T-cell (primary cell): Measurements from ENCODE around the gene GEMIN7. TPM values are rescaled to one million over a fixed set of nuclear protein-coding genes. Genes with fewer than 3 reads are reported as not detected.

Experiments
- ATAC-seq, 4 experiments: fragments of 200-7000 bp in 3 of 4; fragments of 150-1000 bp in 1 of 4; cut with Tn5 transposase; replicated peaks in 1 of 4; 1 replicate in 3 of 4; 2 replicates in 1 of 4; pipeline ENCODE4 v1.10.0; 2021; ENCODE audit warnings: moderate library complexity in 3 of 4, mild to moderate bottlenecking in 2 of 4, moderate number of reproducible peaks in 1 of 4
- CTCF ChIA-PET, 2 donors: fragments of 300-600 bp; sonication (Branson Sonifier 250); formaldehyde crosslinking; loops; one replicate each; lab custom pipeline; 2022; ENCODE audit warnings: antibody characterized with exemption in 2 of 2; lab: Charles Lee
- POLR2A ChIA-PET, 2 donors: fragments of 300-600 bp; sonication (Branson Sonifier 250); formaldehyde crosslinking; loops; one replicate each; lab custom pipeline; 2022; ENCODE audit warnings: antibody characterized with exemption in 2 of 2; lab: Charles Lee
- DNase-seq, 35 experiments: peaks; one replicate each; pipeline versions ENCODE4 v3.0.0 to v3.0.0-alpha.2; 2013 to 2023
- H3K27ac ChIP-seq: one replicate; pipeline ENCODE4 v1.5.1; 2013; ENCODE audit warnings: low read length
- H3K27me3 ChIP-seq, 2 experiments: replicated peaks in 1 of 2; 1 replicate in 1 of 2; 2 replicates in 1 of 2; pipeline versions ENCODE4 v1.6.1 to v1.7.0; 2013; ENCODE audit warnings: low read length in 1 of 2, mixed read lengths in 1 of 2; ENCODE audit not compliant: control insufficient read depth in 2 of 2, insufficient read depth in 2 of 2; ENCODE audit errors: extremely low read depth in 1 of 2
- H3K36me3 ChIP-seq, 2 donors: 1 replicate in 1 of 2; 2 replicates in 1 of 2; pipeline versions ENCODE4 v1.6.1 to v1.7.0; 2013; ENCODE audit warnings: low read length in 1 of 2; ENCODE audit not compliant: control insufficient read depth in 2 of 2, insufficient read depth in 1 of 2; ENCODE audit errors: extremely low read depth in 1 of 2
- H3K4me1 ChIP-seq, 2 experiments: 1 replicate in 1 of 2; 2 replicates in 1 of 2; pipeline versions ENCODE4 v1.6.1 to v1.7.0; 2013; ENCODE audit warnings: low read length in 2 of 2, mixed read lengths in 1 of 2; ENCODE audit not compliant: insufficient read depth in 2 of 2, control insufficient read depth in 1 of 2; ENCODE audit errors: extremely low read depth in 1 of 2
- H3K4me3 ChIP-seq, 2 donors: 1 replicate in 1 of 2; 2 replicates in 1 of 2; pipeline versions ENCODE4 v1.5.1 to v1.7.0; 2013; ENCODE audit warnings: mild to moderate bottlenecking in 2 of 2, low read length in 1 of 2, moderate library complexity in 1 of 2; ENCODE audit not compliant: control insufficient read depth in 1 of 2; ENCODE audit errors: extremely low read depth in 1 of 2
- H3K9me3 ChIP-seq: 2 replicates; pipeline ENCODE4 v1.7.0; 2013
- H3K27ac Mint-ChIP-seq, 2 donors: one replicate each; pipeline ENCODE4 v1.8.0; 2020 to 2021; ENCODE audit warnings: mild to moderate bottlenecking in 2 of 2, mixed read lengths in 2 of 2
- H3K27me3 Mint-ChIP-seq, 2 donors: one replicate each; pipeline ENCODE4 v1.8.0; 2021 to 2022; ENCODE audit warnings: mixed read lengths in 2 of 2
- H3K36me3 Mint-ChIP-seq: one replicate; pipeline ENCODE4 v1.8.0; 2021; ENCODE audit warnings: mixed read lengths
- H3K4me1 Mint-ChIP-seq, 3 donors: one replicate each; pipeline ENCODE4 v1.8.0; 2020 to 2022; ENCODE audit warnings: mixed read lengths in 3 of 3, mild to moderate bottlenecking in 1 of 3
- H3K4me3 Mint-ChIP-seq, 3 donors: one replicate each; pipeline ENCODE4 v1.8.0; 2020 to 2022; ENCODE audit warnings: mild to moderate bottlenecking in 3 of 3, mixed read lengths in 3 of 3, moderate library complexity in 3 of 3
- H3K9me3 Mint-ChIP-seq, 3 donors: one replicate each; pipeline ENCODE4 v1.8.0; 2020 to 2022; ENCODE audit warnings: mixed read lengths in 3 of 3
- WGBS: methylation state at CpG from one replicate; pipeline ENCODE4 v1.1.5; 2013; ENCODE audit warnings: missing lambda C conversion rate; ENCODE audit not compliant: insufficient coverage; 5-methylcytosine and 5-hydroxymethylcytosine counted together
- total RNA-seq, 35 experiments: library from RNA in 6 of 35; stranded (reverse) in 6 of 35; fragments of 120-200 nt in 1 of 35; gene quantifications; one replicate each; pipeline versions ENCODE4 v1.2.1 to v1.2.4 and lab custom pipeline; 2013 to 2026

Gene GEMIN7
- total RNA-seq, 5 donors from 2014 or later (not counting 1 experiment from before 2014, with no cell fraction given) = 4.0 to 23.1 (median 22.7) TPM

DNA sequence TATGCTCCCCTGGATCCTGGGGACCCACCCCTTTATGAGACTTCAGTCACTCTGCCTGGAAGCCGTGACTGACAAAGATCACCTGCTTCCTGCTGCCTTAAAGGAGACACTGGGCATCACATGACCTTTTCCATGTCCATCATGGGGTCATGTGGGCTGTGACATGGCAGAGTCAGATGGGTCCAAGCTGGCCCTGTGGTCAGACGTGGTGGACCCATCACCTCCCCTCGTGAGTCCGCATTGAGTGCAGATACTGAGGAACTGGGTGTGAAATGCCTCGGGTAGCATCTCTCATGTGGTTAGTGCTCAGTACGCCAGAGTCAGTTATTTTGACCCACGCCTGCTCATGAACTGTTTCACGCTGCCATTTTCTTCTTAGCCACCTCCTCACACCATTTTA, 54.6 kb downstream of the GEMIN7 start:
- 88% methylated on average over 1 of the region's 8 CpGs for WGBS
- H3K36me3 Mint-ChIP-seq = no peaks in the 10 kb centered on the region
- Histone ChIP-seq H3K36me3 (peaks cover 5% of the 10 kb centered on the region in 2 donors), H3K27me3 (no peaks in the 10 kb centered on the region), H3K4me1 (peaks cover 0 to 6% of the 10 kb centered on the region in 2 experiments), H3K9me3 (no peaks in the 10 kb centered on the region), H3K4me3 (no peak overlapping the region), H3K27ac (no peak overlapping the region)
- H3K4me1 Mint-ChIP-seq = peaks cover 6 to 14% (median 12%) of the 10 kb centered on the region in 3 donors
- no peaks in the 10 kb centered on the region for H3K9me3 Mint-ChIP-seq
- ChIA-PET CTCF (no interaction called here), POLR2A (no interaction called here)
- H3K27me3 Mint-ChIP-seq = no peaks in the 10 kb centered on the region
- no peak for ATAC-seq
- no peak for DNase-seq
- no peak overlapping the region for H3K4me3 Mint-ChIP-seq
- H3K27ac Mint-ChIP-seq = no peak overlapping the region

DNA sequence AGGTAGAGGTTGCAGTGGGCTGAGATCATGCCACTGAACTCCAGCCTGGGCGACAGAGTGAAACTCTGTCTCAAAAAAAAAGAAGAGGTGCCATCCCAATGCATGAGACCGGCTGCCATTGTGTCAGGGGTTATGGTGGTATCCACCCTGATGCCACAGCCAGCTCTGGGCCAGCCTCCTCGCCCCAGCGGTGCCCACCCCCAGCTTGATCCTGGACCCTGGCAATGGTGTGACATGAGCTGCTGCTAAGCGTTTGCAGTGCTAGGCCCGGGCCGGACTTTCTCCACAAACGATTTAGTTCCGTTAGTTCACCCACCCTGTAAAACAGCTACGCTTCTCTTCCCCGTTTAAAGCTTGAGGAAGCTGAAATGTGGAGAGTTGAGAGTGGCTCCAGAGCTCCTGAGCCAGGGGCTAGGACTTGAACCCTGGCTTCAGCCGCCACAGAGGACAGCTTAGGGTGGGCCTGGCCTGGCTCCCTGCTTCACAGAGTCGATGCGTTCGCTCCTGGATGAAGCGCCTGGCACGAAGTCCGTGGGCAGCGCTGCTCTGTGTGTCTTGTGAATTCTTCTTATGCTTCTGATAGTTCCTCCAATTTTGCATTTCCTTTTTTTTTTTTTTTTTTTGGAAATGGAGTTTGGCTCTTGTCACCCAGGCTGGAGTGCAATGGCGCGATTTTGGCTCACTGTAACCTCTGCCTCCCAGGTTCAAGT, 56.3 kb downstream of the GEMIN7 start:
- H3K9me3 ChIP-seq = no peaks in the 10 kb centered on the region
- 95% methylated on average over 8 of the region's 21 CpGs for WGBS
- Mint-ChIP-seq H3K36me3 (no peaks in the 10 kb centered on the region), H3K9me3 (no peaks in the 10 kb centered on the region), H3K27me3 (no peaks in the 10 kb centered on the region), H3K27ac (no peak overlapping the region), H3K4me1 (peaks cover 6 to 14% (median 12%) of the 10 kb centered on the region in 3 donors), H3K4me3 (no peak overlapping the region)
- no peak for ATAC-seq
- H3K4me3 ChIP-seq = no peak overlapping the region
- POLR2A ChIA-PET = no interaction called here
- no peak overlapping the region for H3K27ac ChIP-seq
- CTCF ChIA-PET = no interaction called here
- peaks cover 5% of the 10 kb centered on the region in 2 donors for H3K36me3 ChIP-seq
- H3K4me1 ChIP-seq = peaks cover 0 to 6% of the 10 kb centered on the region in 2 experiments
- DNase-seq = no peak
- H3K27me3 ChIP-seq = no peaks in the 10 kb centered on the region

DNA sequence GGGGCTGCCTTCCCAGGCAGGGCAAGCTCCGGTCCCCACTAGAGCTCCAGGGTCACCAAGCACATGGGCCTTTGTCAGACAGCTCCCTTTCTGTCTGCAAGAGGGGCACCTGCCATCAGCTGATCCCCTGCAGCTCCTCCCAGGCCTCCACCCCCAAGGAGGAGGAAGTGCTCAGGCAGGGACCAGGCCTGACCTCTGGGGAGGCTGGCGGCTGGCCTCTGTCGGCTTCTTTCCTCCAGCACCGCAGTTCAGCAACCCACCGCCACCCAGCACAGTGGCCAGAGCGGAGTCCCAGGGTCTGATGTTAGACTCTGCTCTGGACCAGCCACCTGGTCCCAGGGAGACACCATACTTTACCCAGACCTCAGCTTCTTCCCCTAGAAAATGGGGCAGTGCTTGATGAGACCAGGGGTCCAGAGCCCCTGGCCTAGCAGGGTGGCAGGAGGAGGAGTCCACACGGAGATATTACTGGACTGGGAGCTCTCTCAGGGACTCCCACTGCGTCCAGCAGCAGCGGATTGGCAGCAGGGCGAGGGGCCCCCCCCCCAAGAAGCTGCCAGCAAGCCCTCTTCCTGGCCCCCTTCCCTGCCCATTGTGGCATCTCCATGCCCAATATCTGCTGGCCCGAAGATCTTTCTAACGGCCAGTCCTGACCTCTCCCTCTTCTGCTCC, 57.6 kb downstream of the GEMIN7 start:
- DNase-seq (no peak), ATAC-seq (no peak)
- Histone ChIP-seq H3K4me3 (no peak overlapping the region), H3K4me1 (peaks cover 0 to 6% of the 10 kb centered on the region in 2 experiments), H3K9me3 (no peaks in the 10 kb centered on the region), H3K36me3 (peaks cover 11 to 16% of the 10 kb centered on the region in 2 donors), H3K27me3 (no peaks in the 10 kb centered on the region), H3K27ac (no peak overlapping the region)
- H3K4me3 Mint-ChIP-seq = no peak overlapping the region
- WGBS = 98% methylated on average over 10 of the region's 12 CpGs
- H3K27ac Mint-ChIP-seq = no peak overlapping the region
- H3K4me1 Mint-ChIP-seq = peaks cover 6 to 14% (median 12%) of the 10 kb centered on the region in 3 donors
- H3K36me3 Mint-ChIP-seq = peaks cover 3% of the 10 kb centered on the region
- ChIA-PET CTCF (interaction anchor here in 1 of 2 donors (0.7 kb wide), 1 partner anchor 546 kb away, joined by 3 read pairs; no protein-coding TSS in a partner anchor), POLR2A (interaction anchor here in 1 of 2 donors (0.5 kb wide), 1 partner anchor 64 kb away, joined by 9 read pairs; no protein-coding TSS in a partner anchor)
- H3K27me3 Mint-ChIP-seq = no peaks in the 10 kb centered on the region
- H3K9me3 Mint-ChIP-seq = no peaks in the 10 kb centered on the region

DNA sequence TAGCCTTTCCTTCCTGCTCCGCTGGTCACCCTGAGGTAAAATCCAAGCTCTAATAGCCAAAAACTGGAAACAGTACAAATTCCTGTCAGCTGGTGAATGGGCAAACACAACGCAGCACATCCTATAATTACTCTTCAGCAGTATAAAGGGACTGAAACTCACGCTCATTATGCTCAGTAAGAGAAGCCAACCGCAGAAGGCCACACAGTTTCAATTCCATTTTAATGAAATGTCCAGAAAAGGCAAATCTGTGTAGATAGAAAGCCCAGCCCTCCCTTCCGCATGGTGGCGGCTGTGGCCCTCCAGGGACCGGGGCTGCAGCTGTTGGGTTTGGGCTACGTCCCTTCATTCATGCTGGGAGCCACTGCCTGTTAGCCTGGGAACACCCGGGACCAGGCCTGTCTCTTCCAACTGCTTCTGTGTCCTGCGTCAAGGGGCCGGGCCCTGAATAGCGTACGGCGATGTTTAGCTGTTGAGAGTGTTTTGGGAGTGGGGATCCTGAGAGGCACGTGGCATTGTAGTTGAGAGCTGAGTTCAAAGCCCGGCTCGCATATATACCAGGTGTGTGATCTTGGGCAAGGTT, 58.2 kb downstream of the GEMIN7 start:
- H3K36me3 ChIP-seq = peaks cover 16 to 22% of the 10 kb centered on the region in 2 donors
- Mint-ChIP-seq H3K27me3 (no peaks in the 10 kb centered on the region), H3K9me3 (no peaks in the 10 kb centered on the region), H3K4me3 (no peak overlapping the region), H3K4me1 (peaks cover 4 to 14% (median 12%) of the 10 kb centered on the region in 3 donors), H3K36me3 (peaks cover 3% of the 10 kb centered on the region), H3K27ac (no peak overlapping the region)
- ChIA-PET POLR2A (interaction anchor here in 1 of 2 donors (0.5 to 0.7 kb wide), 3 partner anchors 55 to 183 kb away, joined by 3 to 9 read pairs (median 4); no protein-coding TSS in a partner anchor), CTCF (interaction anchor here in 1 of 2 donors (0.7 kb wide), 1 partner anchor 546 kb away, joined by 3 read pairs; no protein-coding TSS in a partner anchor)
- peaks cover 0 to 6% of the 10 kb centered on the region in 2 experiments for H3K4me1 ChIP-seq
- no peak for ATAC-seq
- 96% methylated on average over 12 of the region's 17 CpGs for WGBS
- DNase-seq = no peak
- H3K4me3 ChIP-seq = no peak overlapping the region
- no peaks in the 10 kb centered on the region for H3K27me3 ChIP-seq
- H3K9me3 ChIP-seq = no peaks in the 10 kb centered on the region
- no peak overlapping the region for H3K27ac ChIP-seq

DNA sequence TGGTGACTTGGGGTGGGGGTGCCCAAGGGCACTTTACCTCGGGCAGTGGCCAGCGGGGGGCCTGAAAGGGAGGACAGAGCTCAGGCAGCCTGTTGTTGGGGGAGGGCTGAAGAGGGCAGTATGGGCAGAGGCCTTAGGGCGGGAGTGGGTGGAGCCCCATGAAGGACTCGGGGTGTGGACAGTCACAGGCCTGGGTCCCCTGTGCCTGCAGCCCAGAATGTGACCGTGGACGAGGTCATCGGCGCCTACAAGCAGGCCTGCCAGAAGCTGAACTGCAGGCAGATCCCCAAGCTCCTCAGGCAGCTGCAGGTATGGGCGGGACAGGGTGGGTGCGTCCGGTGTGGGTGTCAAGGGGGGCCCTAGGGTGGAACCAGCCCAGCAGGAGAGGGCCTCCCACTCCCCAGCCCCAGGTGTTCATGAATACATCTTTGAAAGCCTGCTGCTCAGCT, 59.3 kb downstream of the GEMIN7 start:
- Histone ChIP-seq H3K36me3 (peaks cover 18 to 31% of the 10 kb centered on the region in 2 donors), H3K27ac (no peak overlapping the region), H3K27me3 (no peaks in the 10 kb centered on the region), H3K4me3 (no peak overlapping the region), H3K4me1 (peaks cover 0 to 6% of the 10 kb centered on the region in 2 experiments), H3K9me3 (no peaks in the 10 kb centered on the region)
- Mint-ChIP-seq H3K9me3 (no peaks in the 10 kb centered on the region), H3K27me3 (no peaks in the 10 kb centered on the region), H3K27ac (no peak overlapping the region), H3K36me3 (peaks cover 11% of the 10 kb centered on the region), H3K4me1 (peaks cover 4 to 15% (median 14%) of the 10 kb centered on the region in 3 donors), H3K4me3 (no peak overlapping the region)
- 98% methylated on average over 8 of the region's 11 CpGs for WGBS
- DNase-seq (no peak), ATAC-seq (no peak)
- POLR2A ChIA-PET = no interaction called here
- CTCF ChIA-PET = no interaction called here
